ENCODE data around the gene ARHGEF10L.
A peak's percentile ranks its signal among the peaks of the same experiment; 100 is the strongest.

ARHGEF10L gene

DNA sequence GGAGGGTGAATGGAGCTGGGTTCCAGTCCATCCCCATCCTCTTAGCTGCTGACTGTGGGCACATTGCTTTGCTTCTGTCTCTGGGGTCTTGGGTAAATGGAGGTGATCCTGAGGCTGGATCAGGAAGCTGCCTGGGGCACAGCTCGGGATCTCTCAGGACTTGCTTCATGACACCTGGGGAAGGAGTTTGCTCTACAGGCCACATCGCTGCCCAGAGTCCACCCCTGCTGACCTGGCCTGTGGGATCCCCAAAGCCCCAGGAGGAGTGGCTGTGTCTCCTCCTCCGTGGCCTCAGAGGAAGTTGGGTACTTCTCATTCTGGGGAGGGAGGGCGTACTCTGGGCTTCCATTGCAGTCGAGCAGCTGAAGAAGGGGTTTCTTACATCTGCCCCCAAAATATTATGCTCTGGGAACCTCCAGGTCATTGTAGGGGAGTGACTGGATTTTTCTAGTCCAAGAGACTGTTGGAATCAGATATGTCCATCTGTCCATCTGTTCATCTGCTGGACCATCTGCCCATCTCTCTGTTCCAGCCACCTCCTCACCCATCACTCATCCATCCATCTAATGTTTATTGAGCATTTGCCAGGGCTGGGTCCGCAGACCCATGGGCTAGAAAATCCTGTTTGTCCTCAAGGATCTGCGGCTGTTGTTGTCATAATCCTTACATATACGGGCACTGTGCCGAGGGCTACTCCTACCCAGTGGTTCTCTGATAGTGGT, 45.9 kb downstream of the ARHGEF10L start:
- TF ChIP-seq, protein P1, sequence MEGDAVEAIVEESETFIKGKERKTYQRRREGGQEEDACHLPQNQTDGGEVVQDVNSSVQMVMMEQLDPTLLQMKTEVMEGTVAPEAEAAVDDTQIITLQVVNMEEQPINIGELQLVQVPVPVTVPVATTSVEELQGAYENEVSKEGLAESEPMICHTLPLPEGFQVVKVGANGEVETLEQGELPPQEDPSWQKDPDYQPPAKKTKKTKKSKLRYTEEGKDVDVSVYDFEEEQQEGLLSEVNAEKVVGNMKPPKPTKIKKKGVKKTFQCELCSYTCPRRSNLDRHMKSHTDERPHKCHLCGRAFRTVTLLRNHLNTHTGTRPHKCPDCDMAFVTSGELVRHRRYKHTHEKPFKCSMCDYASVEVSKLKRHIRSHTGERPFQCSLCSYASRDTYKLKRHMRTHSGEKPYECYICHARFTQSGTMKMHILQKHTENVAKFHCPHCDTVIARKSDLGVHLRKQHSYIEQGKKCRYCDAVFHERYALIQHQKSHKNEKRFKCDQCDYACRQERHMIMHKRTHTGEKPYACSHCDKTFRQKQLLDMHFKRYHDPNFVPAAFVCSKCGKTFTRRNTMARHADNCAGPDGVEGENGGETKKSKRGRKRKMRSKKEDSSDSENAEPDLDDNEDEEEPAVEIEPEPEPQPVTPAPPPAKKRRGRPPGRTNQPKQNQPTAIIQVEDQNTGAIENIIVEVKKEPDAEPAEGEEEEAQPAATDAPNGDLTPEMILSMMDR (IDR thresholded peaks at IDR 0.05; ENCODE audit: low read depth, low read length) = no peak
- no peak for DNase-seq (ENCODE audit: low read depth in 2 of 2)
- no peak overlapping the region for H3K4me3 ChIP-seq (replicated peaks in 1 of 2; ENCODE audit: low read depth in 2 of 2, low read length in 2 of 2)

DNA sequence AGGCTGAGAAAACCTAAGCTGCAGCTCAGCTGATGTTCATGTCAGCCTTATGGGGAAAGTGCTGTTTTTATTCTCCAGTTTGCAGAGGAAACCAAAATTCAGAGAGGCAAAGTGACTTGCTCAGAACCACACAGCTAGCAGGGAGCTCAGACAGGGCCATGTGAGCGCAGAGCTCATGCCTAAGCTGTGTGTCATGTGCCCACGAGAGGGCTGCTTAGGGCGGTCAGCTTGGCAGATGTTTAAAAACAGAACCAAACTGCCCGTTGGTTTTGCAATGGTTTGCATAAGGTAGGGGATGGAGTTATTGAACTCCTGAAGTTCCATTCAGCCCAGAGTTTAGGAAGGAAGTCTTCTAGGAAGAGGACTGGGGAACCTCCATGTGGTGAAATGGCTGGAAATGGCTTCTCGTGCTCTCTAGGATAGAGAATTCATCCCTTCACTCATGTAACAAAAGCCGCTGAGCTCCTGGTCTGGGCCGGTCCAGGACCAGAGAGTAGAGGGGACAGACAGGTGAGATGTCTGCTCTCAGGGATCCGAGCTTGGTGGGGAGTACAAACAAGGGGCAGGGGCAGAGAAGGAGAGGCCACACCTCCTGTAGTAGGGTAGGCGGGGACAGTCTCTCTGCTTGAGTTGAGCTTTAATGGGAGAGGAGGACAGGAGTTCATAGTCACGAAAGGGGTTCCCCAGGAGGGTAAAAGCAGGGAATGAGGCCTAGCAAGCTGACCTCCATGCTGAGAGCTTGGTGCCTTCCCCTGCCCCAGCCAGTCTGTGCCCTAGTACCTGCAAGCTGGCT, 46.9 kb downstream of the ARHGEF10L start:
- peak; percentile 86 to 90 for DNase-seq (ENCODE audit: low read depth in 2 of 2)
- H3K4me3 ChIP-seq (replicated peaks in 1 of 2; ENCODE audit: low read depth in 2 of 2, low read length in 2 of 2) = no peak overlapping the region
- TF ChIP-seq, protein P1 (IDR thresholded peaks at IDR 0.05; ENCODE audit: low read depth, low read length) = no peak

DNA sequence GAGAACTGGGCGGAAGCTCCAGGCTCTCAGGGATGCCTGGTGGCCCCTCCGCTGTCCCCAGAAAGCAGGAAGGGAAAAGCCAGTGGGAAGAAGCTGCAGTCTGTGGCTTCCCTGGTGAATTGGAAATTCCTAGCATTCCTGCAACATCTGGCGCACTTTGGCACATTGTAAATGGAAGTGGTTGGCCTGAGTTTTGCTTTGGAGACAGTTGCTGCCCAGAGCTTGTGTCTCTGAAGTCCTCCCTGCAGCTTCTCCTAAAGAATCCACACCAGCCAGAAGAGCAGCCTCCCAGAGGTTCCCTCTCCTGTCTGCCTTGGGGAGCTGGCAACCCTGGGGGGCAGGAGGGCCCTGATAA, 48.2 kb downstream of the ARHGEF10L start:
- peak; percentile 70 to 84 for DNase-seq (ENCODE audit: low read depth in 2 of 2)
- TF ChIP-seq, protein P1 (IDR thresholded peaks at IDR 0.05; ENCODE audit: low read depth, low read length) = no peak
- H3K4me3 ChIP-seq (replicated peaks in 1 of 2; ENCODE audit: low read depth in 2 of 2, low read length in 2 of 2) = no peak overlapping the region

DNA sequence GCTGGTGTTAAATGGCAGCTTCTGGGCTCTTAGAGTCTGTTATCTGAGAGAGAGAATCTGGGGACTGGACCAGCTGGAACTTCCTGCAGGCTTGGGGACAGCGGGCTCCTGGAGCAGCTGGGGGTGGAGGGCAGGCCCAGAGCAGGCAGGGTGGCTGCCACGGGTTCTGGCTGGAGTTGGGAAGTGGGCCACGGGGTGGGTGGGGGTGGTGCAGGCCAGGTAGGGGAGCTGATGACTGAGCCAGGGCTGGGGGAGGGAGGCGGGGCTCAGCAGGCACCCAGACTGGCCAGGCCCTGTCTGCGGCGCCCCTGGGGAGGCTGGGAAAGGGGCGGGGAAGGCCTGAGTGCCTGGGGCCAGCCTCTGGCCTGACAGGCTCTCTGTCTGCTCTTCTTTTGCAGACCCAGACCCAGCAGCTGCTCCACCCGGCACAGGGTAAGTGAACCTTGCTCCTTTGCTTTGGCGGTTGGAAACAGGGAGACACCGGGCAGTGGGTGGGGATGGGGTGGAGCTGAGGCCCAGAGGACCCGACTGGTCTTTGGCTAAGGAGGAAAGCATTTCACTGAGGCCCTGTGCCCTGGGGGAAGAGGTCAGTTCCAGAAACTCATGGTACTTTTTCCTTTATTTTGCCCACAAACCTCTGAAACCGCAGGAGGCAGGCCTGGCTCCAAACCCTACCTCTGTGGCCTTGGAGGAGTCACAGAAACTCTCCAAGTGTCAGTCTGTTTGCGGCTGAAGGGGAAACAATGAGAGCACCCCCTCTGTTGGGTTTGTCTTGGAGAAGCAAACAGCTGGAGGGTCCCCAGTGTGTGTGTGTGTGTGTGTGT, 48.8 kb downstream of the ARHGEF10L start:
- peak; percentile 43 to 64 for DNase-seq (ENCODE audit: low read depth in 2 of 2)
- TF ChIP-seq, protein P1 (IDR thresholded peaks at IDR 0.05; ENCODE audit: low read depth, low read length) = no peak
- H3K4me3 ChIP-seq (replicated peaks in 1 of 2; ENCODE audit: low read depth in 2 of 2, low read length in 2 of 2) = no peak overlapping the region

DNA sequence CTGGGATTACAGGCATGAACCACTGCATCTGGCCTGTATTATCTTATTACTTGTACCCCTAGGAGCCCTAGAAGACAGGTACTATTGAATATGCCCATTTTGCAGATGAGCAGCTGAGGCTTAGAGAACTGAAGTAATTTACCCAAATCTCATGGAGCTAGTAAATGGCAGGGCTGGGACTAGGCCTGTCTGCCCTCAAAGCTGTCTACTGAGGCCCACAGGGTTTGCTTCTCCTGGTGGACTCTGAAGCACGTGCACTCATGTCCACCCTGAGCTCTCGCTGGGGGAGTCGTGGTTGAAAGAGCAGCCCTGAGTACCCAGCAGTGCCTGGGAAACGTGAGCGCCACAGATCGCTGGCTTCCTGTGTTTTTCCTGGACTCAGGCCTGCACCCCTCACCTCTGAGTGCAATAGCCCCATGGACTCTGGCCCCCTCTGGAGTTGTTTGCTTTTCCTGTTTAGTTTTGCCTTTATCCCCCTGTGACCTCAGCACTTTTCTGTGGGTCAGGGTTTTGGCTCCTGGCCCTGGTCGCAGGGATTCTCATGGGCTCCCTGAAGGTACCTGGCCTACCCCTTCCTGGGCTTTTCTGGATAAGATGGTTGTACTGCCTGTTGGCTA, 52.4 kb downstream of the ARHGEF10L start:
- TF ChIP-seq, protein P1 (IDR thresholded peaks at IDR 0.05; ENCODE audit: low read depth, low read length) = no peak
- no peak for DNase-seq (ENCODE audit: low read depth in 2 of 2)
- no peak overlapping the region for H3K4me3 ChIP-seq (replicated peaks in 1 of 2; ENCODE audit: low read depth in 2 of 2, low read length in 2 of 2)

DNA sequence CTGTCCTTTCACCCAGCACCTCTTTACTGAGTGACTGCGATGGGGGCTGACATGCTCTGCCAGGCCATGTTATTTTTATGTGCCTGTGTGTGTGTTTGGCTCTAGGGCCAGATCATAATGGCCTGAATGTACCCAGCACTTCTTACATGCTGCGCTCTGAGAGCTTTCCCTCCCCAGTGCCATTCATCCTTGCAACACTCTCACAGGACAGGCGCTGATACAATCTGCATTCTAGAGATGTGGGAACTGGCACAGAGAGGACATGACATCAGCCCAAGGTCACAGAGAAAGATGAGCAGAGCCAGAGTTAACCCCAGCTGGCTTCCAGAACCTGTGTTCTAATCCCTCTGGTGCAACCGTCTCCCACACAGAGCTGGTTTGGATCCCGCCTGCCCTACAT, 54.5 kb downstream of the ARHGEF10L start:
- DNase-seq (ENCODE audit: low read depth in 2 of 2) = peak in 1 of 2 donors; percentile 34
- no peak overlapping the region for H3K4me3 ChIP-seq (replicated peaks in 1 of 2; ENCODE audit: low read depth in 2 of 2, low read length in 2 of 2)

More for the DNA sequence above, 54.5 kb downstream of the ARHGEF10L start:
- TF ChIP-seq, protein P1 (IDR thresholded peaks at IDR 0.05; ENCODE audit: low read depth, low read length) = no peak

Data from cardiac fibroblast (primary cell).